ENCODE data around the gene ZFYVE9. TPM values are rescaled to one million over a fixed set of nuclear protein-coding genes. Genes with fewer than 3 reads are reported as not detected.
"Not testable (repeated sequence)": the region's sequence is repeated elsewhere in the genome, so short reads cannot be mapped to it uniquely, and the experiment has no call there.

Gene ZFYVE9, protein sequence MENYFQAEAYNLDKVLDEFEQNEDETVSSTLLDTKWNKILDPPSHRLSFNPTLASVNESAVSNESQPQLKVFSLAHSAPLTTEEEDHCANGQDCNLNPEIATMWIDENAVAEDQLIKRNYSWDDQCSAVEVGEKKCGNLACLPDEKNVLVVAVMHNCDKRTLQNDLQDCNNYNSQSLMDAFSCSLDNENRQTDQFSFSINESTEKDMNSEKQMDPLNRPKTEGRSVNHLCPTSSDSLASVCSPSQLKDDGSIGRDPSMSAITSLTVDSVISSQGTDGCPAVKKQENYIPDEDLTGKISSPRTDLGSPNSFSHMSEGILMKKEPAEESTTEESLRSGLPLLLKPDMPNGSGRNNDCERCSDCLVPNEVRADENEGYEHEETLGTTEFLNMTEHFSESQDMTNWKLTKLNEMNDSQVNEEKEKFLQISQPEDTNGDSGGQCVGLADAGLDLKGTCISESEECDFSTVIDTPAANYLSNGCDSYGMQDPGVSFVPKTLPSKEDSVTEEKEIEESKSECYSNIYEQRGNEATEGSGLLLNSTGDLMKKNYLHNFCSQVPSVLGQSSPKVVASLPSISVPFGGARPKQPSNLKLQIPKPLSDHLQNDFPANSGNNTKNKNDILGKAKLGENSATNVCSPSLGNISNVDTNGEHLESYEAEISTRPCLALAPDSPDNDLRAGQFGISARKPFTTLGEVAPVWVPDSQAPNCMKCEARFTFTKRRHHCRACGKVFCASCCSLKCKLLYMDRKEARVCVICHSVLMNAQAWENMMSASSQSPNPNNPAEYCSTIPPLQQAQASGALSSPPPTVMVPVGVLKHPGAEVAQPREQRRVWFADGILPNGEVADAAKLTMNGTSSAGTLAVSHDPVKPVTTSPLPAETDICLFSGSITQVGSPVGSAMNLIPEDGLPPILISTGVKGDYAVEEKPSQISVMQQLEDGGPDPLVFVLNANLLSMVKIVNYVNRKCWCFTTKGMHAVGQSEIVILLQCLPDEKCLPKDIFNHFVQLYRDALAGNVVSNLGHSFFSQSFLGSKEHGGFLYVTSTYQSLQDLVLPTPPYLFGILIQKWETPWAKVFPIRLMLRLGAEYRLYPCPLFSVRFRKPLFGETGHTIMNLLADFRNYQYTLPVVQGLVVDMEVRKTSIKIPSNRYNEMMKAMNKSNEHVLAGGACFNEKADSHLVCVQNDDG (N-terminal part only)
- 26.5 and 27.3 TPM in 2 replicates for total RNA-seq (2014; rRNA removed; shearing (Covaris generic))
- 5.4 and 6.2 TPM in 2 replicates for polyA plus RNA-seq (2016; fragmentation: Nextera tagmentation; extraction: Ambion mirVana)
- long read RNA-seq, partial matches to known transcripts = 11 of 13 reads
- long read RNA-seq, other reads (novel, unspliced or antisense) = 2 of 13 reads

DNA sequence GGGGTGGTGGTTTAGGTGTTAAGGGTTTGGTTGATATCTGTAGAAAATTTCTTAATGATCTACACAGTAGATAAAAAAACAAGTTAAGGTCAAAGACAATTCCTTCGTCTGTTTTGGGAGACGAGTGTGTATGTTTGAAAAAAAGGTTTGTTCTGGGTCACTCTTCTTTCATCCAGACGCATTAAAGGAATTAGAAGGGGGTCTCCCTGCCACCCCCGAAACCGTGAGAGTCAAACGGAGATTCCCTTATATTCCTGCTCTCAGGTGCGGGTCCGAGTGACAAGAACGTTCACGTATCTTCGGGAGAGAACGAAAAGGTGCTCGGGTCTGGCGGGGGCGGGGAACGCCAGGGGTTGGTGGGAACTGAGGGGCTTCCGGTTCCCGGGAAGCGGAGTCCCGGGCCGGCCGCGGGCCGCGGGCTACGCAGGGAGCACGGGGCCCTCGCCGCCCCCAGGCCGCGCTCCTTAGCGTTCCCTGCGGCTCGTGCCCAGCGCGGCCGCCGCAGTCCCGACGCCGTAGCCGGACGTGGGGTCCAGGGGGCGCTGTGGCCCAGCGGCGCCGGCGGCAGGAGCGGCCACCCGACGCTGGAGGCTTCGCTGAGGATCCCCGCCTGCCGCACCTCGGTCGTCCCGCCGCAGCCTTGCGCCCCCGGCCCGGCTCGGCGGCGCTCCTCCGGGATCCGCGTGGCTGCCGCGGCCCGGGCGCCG lies at the start of gene ZFYVE9:
ZFYVE9 (plus strand) TSS at position 577 of the 707 bp plus-strand sequence. CDS start 91,118 bp downstream, outside the sequence.
- H3K4me3 Mint-ChIP-seq = peak within 1 kb of the TSS; percentile 94
- peaks cover 38% of the 10 kb centered on the region for H3K79me2 ChIP-seq (replicated peaks; ENCODE audit: insufficient read depth)
- peak within 1 kb of the TSS; percentile 92; the same call in 1 of the 2 replicates for H3K27ac Mint-ChIP-seq
- H4K20me1 ChIP-seq (replicated peaks; ENCODE audit: insufficient read depth) = peaks cover 9% of the 10 kb centered on the region; the same call in 1 of the 2 replicates
- peaks cover 13% of the 10 kb centered on the region for H3K4me1 Mint-ChIP-seq
- no peaks in the 10 kb centered on the region for H3K36me3 ChIP-seq (ENCODE audit: insufficient read depth)
- TF ChIP-seq, protein P1, sequence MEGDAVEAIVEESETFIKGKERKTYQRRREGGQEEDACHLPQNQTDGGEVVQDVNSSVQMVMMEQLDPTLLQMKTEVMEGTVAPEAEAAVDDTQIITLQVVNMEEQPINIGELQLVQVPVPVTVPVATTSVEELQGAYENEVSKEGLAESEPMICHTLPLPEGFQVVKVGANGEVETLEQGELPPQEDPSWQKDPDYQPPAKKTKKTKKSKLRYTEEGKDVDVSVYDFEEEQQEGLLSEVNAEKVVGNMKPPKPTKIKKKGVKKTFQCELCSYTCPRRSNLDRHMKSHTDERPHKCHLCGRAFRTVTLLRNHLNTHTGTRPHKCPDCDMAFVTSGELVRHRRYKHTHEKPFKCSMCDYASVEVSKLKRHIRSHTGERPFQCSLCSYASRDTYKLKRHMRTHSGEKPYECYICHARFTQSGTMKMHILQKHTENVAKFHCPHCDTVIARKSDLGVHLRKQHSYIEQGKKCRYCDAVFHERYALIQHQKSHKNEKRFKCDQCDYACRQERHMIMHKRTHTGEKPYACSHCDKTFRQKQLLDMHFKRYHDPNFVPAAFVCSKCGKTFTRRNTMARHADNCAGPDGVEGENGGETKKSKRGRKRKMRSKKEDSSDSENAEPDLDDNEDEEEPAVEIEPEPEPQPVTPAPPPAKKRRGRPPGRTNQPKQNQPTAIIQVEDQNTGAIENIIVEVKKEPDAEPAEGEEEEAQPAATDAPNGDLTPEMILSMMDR (conservative IDR thresholded peaks at IDR 0.05; ENCODE audit: low read depth in 2 of 2) = peak in 1 of 2 experiments; percentile 80; a peak in 3 of 4 replicates
- no peak for TF ChIP-seq ZNF462 (CRISPR knock-in tag; IDR thresholded peaks at IDR 0.05)
- TF ChIP-seq CREB1 (CRISPR knock-in tag; IDR thresholded peaks at IDR 0.05; ENCODE audit: low read depth) = peak; percentile 55; the same call in 1 of the 2 replicates
- DNase-seq (ENCODE audit: low spot score) (peak; percentile 89), ATAC-seq (peak; percentile 92)
- H3K36me3 Mint-ChIP-seq (ENCODE audit: low read depth) = peaks cover 3% of the 10 kb centered on the region; the same call in 1 of the 3 replicates
- peak within 1 kb of the TSS; percentile 97 for H3K4me2 ChIP-seq
- H3F3A ChIP-seq (replicated peaks; ENCODE audit: low read depth) = peaks cover 7% of the 10 kb centered on the region
- peaks cover 4% of the 10 kb centered on the region; the same call in 1 of the 2 replicates for H3K4me1 ChIP-seq (ENCODE audit: insufficient read depth)
- H3K9me2 ChIP-seq (ENCODE audit: insufficient read depth) = no peaks in the 10 kb centered on the region
- peaks cover 3% of the 10 kb centered on the region; the same call in 1 of the 3 replicates for H3K9me3 Mint-ChIP-seq
- H3K27me3 ChIP-seq (ENCODE audit: insufficient read depth) = peaks cover 15% of the 10 kb centered on the region; the same call in 1 of the 2 replicates
- H3K27ac ChIP-seq (ENCODE audit: low read depth) = peak within 1 kb of the TSS; percentile 57
- peak within 1 kb of the TSS; percentile 95 for H3K4me3 ChIP-seq
- H2AFZ ChIP-seq = peak within 1 kb of the TSS; percentile 98
- H3K27me3 Mint-ChIP-seq (ENCODE audit: insufficient read depth, low read depth, poor library complexity) = peaks cover 6% of the 10 kb centered on the region

- not testable (repeated sequence) for ATAC-seq; H3K79me2 ChIP-seq (replicated peaks; ENCODE audit: insufficient read depth); H3K4me2 ChIP-seq; H3K27ac Mint-ChIP-seq; H3K9me3 Mint-ChIP-seq; H3K36me3 ChIP-seq (ENCODE audit: insufficient read depth); H3K4me3 ChIP-seq; H3K4me1 ChIP-seq (ENCODE audit: insufficient read depth); H3K27me3 Mint-ChIP-seq (ENCODE audit: insufficient read depth, low read depth, poor library complexity); H3K27ac ChIP-seq (ENCODE audit: low read depth); DNase-seq (ENCODE audit: low spot score); H3K4me1 Mint-ChIP-seq; H3K27me3 ChIP-seq (ENCODE audit: insufficient read depth); H2AFZ ChIP-seq; H3F3A ChIP-seq (replicated peaks; ENCODE audit: low read depth); H3K9me2 ChIP-seq (ENCODE audit: insufficient read depth); H3K4me3 Mint-ChIP-seq; H4K20me1 ChIP-seq (replicated peaks; ENCODE audit: insufficient read depth)
- H3K36me3 Mint-ChIP-seq (ENCODE audit: low read depth) = peaks cover 25% of the 10 kb centered on the region
These were observed 47.6 kb upstream of the ZFYVE9 start for GRCh38 chr1:52094300-52094699.

All from GM23338 (cell line).